Measurements from ENCODE around the gene INAFM2.

INAFM2 gene

DNA sequence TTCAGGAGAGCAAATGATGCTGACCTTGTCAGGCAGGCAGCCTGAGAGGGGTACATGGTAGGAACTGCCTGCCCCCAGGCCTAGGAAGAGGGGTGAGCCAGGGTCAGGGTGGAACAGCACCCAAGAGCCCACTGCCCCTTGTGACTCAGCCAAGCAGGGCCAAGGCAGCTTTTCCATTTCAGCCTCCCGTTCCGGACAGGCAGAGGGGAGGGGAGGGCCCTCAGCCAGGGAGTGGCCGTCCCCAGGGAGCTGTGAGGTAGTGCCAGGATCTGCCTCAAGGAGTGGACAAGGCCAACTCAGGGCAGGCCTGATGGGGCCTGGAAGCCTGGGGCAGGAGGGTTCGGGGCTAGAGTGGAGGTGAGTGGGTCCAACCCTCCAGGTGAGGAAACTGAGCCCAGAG is 35.5 kb upstream of the INAFM2 start:
- DNase-seq = no peak

DNA sequence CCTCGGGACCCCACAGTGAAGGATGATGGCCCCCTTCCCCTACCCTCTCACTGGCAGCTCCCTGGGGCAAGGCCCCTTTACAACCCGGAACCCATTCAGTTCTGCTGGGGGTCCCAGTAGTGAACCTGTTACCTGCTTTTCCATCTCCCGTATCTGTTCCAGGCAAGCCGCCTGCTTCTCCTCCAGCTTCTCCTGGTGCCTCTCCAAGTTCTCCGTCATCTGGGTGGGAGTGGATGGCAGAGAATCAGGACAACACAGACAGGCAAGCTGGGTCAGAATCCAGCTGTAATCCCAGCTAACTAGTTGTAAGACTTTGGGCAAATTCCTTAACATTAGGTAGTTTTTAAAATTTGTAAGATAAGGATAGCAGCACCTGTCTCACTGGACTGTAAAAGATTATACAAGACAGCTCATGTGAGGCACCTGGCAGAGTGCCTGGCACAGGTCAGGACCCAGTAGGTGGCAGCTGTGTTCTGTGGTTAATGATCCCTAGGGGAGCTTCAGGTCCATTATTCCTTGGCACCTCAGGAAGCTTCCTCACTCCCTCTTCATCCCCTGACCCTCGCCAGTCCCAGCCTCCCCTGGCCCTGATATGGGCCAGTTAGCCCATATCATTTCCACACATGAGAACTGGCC is 34.2 kb upstream of the INAFM2 start:
- DNase-seq = no peak

DNA sequence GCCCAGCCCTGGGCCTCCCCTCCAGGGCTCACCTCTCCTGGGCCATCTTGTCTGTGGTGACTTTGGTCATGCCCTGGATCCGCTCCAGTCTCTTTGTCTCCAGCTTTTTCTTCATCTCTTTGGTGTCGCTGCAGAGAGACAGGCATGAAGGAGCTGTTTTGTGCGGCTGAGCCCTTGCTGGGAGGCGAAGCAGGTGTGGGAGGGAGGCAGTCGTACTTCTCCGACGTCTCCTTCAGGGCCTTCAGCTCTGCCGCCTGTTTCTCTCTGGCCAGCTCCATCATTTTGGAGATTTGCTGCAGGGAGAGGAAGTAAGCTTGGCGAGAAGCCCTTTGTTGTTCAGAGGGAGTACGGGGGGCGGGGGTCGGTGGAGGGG is 33.0 kb upstream of the INAFM2 start:
- DNase-seq = no peak

DNA sequence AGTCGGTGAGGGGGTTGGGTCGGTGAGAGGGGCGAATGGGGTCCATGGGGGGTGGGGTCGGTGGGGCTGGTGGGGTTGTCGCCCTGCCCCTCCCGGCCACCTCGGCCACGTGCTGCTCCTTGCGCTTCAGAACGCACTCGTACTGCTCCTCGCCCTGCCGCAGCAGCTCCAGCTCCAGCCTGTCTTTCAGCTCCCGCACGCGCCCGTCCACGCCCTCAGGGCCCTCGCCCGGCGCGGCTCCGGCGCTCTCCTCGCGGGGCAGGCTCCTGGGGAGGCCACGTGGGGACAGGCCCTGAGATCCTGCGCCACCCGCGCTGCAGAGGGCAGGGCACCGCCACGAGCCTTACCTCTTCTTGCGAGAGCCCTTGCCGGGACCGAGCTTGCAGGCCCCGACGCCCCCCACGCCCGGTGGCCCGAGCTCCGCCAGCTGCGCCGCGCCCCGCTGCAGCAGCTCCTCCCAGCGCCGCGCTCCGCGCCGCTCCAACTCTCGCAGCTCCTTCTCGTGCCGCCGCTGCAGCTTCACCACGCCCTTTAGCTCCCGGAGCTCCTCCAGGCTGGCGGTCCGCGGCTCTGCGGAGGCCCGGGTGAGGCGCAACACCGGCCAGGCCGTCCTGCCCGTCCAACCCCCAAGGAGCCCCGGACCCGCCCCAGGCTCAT is 32.4 kb upstream of the INAFM2 start:
- no peak for DNase-seq

DNA sequence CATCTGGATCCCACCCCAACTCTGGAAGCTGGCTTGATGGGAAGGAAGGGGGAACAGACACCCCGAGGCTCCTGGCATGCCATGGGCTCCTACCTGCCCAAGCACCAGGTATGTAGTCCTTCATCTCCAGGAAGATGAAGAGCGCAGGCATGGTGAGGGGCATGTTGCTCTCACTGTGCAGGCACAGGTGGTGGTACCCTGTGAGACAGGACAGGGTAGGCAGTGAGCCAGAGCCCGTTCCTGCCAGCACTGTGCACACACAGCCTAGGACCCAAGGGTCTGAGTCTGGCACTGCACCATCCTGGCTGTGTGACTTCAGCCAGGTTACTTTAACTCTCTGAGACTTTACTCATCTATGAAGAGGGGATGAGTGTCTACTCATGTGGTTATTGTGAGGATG is 31.2 kb upstream of the INAFM2 start:
- no peak for DNase-seq

DNA sequence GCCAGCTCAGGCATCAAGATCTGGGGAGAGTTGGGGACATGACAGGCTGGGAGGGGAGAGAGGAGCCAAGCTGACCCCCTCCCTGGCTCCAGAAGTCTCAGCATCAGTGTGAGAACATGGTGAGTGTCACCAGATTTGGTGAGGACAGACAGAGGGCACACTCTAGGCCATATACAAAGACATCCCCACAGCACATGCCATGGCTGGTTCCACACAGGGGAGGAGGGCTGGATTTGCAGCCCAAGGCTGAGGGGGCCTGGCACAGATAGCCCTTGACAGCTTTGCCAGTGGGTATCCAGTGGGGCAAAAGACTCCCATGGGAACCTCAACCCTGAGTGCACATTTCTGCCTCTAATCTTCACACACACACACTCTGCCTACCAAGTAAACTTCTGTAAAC is 30.5 kb upstream of the INAFM2 start:
- no peak for DNase-seq

DNA sequence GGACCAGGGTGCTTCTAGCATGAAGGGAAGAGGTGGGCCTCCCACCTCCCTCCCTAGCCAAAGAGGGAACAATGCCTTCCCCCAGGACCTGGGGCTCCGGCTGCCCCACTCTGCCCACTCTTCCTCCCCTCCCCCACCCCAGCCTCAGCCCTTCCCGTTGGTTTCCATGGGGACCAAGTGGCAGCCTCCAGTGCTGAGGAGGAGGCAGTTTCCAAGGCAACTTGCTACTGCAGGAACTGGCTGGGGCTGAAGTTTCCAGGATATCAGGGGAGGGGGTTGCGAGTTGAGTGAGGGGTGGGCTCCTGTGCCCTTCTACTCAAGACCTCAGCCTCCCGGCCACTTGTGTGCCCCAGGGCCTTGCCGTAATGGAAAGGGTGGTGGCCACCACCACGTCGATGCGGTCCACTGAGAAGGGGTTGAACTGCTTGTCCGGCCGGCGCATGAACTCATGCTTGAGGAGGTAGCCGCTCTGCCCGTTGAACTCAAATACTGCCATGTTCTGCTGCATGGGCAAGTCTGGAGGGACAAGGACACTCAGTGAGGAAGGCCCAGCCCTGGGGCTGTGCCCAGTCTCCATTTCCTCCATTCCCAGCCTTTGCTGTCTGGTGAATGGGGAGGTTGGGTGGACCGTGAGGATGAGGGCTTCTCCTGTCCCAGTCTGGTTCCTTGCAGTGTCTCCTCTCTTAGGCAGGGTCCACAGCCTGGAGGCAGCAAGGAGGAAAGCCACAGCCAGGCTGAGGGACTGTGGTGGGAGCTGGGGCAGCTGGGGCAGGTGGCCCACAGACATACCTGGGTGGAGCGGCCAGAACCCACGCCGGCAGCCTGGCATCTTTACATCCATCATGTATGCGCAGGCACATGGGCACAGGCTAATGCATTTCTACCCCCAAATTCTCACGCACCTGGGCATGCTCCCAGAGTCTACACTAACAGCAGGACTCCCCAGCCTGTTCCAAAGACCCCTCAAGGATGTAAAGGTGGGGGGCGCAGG is 29.3 kb upstream of the INAFM2 start:
- no peak for DNase-seq

DNA sequence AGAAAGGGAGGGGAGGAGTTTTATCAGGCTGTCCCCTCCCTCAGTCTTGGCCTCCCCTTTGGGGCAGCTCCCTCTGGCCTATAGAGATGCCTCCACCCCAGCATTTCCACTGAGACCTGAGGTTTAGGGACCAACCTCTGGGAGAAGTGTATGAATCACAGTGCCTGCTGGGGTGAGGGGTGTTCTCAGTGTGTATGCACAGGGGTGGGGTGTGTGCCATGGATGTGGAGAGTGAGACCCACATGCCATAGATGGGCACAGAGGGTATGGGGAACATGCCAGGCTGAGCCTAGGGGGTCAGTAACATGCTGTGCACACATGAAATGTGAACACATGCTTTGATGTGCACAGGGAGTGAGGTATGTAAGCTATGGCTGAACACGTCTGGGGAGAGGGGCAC is 28.2 kb upstream of the INAFM2 start:
- DNase-seq = no peak

DNA sequence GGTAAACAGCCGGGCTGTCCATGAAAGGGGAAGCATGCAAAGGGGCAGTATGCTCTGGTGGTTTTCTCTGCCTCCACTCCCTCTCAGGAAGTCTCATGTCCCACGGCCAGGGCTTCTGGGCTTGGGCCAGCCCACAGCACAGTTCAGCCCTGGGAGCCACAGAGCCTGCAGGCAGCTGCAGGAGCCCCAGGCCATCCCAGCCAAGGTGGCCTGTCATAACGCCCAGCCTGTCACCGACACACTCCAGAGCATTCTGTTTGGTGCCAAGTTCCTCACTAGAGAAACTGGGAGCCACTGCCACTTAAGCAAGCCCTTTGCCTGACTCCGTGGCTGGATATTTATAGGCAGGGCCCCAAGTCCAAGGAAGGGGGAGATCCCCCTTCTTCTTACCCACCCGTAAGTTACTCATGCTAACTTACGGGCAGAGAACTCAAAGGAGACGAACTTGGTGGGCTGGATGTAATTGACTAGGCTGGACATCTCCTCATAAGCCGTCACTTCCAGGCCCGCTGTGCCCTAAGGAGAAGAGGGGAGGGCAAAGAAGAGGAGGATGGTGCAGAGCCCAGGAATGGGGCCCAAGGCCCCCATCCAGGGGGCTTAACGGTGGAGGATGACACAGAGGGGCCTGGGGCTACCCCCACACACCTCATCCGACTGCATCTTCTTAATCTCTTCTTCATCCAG is 27.5 kb upstream of the INAFM2 start:
- no peak for DNase-seq

DNA sequence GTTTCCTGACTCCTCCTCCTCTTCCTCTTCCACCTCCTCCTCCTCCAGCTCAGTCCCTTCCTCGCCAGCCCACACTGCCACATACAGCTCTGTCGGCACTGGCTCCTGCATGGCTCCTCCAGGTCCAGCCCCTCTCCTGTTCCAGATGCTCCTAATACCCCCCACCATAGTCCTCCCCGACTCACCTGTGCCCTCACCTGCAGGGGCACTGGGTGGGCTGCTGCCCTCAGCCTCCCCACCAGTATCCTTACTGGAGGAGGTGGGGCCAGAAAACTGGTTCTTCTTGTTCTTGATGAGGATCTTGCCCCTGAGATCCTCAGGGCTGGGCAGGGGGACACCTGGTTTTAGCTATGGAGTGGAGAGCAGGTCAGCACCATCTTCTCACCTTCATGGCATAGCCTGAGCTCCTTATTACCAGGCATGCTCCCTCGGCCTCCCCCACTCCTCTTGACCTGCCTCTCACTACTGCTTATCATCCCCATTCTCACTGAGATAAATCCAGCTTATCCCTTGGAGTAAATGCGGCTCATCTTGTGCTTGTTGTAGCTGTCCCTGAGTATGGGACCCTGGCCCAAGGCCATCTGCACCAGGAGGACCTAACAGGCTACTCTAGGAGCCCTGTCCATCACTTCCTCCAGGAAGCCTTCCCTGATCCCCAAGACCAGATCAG is 26.8 kb upstream of the INAFM2 start:
- DNase-seq = no peak

DNA sequence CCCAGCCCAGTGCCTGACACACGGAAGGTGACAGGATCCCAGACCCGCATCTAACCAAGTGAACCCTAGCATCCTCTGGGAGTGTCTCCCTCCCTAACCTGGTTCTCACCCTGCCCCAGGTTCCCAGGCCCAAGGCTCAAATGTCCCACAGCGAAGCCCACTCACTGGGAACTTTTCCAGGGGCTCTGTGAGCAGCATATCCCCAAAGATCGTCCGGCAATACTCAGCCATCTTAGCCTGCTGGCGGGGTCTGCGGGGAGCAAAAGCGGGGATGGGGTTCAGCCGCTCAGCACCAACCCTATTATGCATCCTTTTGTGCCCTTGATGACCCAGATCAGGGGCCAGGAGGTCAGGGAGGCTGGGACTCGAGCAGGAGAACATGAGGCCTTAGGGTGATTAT is 26.1 kb upstream of the INAFM2 start:
- DNase-seq = no peak

DNA sequence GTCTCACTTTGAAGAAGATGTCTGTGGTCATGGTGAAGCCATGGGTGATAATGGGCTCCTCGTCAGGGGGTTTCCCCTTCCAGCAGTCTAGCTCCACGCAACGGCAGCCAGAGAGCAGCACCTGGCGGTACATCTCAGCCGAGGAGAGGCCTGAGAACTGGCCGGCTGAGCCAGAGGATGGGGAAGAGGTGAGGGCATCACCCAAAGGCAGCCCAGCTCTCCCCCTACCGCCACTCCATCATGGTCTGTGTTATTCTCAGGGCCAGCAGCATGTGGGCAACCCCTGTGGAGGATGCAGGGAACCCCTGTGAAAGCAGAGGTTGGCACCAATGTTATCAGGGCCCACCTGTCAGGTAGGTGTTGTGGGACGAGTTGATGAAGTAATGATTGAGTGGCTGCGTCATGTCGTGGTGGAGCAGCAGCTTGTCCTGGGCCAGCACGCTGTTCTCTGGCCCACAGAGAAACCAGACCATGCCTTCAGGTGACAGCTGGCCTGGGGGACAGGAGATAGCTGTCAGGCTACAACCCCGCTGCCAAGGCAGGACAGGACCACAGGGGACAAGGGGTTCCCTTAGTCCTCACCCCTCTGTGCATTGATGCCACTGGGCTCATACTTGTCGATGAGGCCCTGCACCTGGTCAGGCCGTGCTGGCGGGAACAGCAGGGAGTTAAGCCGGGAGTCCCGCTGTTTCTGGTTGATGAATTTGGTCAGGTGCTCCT is 25.1 kb upstream of the INAFM2 start:
- no peak for DNase-seq

DNA sequence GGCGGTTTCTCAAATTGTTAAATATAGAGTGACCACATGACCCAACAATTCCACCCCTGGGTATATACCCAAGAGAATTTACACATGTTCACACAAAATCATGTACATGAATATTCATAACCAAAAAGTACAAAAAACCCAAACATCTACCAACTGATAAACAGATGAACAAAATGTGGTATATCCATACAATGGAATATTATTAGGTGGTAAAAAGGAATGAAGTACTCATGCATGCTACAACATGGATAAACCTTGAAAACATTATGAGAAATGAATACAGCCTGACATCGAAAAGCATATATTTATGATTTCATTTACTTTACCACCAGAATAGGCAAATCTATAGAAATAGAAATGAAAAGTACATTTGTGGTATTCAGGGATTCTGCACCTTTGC is 23.1 kb upstream of the INAFM2 start:
- no peak for DNase-seq

DNA sequence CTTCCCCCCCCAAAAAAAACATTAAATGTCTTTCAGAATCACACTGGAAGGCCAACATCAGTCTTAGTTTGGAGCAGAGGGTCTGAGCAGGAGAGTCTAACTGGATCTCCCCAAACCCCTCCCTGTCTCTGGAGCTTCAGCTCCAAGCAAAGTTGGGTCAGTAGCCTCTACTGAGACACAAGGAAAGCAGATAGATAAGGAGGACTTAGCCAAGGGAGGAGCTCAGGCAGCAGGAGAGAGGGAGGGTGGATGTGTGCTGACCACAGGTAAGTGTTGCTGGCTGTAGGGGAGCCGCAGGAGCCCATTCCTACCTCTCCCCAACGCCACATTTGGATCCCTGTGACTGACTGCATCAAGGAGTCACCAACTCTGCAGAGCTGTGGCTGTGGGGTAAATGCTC is 22.7 kb upstream of the INAFM2 start:
- DNase-seq = no peak

DNA sequence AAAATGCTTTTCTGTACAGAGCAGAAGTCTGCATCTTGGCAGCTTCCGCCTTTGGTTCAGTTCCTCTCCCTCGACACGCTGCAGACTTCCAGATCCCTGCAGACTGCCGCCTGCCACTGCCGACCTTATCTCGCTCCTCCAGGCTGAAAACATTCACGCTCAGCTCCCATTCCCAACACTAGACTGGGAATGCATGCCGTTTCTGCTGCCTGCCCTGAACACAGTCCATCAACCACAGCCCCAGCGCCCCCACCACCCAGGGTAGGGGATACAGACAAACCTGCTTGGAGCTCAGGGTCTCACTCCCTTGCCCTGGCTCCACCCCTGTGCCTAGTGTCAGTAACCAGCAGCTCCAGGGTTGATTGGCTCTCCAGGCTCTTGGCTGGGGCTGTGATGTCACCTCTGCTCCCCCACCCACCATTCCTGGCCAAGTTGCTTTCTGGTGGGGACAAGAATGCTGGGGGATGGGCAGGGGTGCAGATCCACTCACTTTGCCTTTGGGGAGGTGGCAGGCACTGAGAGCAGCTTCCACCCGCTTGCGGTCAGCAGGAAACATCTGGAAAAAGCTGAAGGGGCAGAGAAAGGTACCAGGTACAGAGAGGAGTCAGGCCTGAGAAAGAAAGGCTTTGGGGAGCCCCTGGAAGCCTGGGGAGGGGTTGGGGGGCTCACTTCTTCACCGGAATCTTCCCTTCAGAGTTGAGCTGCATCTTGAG is 21.9 kb upstream of the INAFM2 start:
- no peak for DNase-seq

DNA sequence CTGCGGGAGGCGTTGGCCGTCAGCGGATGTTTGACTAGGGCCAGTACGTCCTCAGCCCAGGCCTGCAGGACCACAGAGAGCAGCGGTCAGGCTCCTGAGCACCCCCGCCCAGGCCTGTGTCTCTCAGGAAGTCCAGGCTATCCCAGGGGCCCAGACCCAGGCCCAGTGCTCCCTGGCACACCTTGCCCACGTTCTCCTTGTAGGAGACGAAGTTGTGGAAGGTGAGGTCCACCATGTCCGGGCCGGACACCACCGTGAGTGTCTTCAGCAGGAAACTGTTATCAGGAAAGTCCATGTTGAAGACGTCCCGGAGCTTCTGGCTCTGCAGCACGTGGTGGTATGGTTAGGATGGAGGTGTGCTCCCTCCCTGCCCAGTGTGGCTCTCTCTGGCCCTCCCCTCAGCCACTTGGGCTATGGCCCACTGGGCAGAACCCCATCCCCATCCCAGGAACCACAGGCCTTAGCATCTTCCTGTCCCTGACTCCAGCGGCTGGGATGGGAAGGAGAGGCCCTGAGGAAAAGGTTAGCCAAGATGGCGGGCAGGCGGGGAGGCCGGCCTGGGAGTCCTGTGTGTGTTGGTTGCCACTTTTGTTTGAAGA is 21.1 kb upstream of the INAFM2 start:
- no peak for DNase-seq

DNA sequence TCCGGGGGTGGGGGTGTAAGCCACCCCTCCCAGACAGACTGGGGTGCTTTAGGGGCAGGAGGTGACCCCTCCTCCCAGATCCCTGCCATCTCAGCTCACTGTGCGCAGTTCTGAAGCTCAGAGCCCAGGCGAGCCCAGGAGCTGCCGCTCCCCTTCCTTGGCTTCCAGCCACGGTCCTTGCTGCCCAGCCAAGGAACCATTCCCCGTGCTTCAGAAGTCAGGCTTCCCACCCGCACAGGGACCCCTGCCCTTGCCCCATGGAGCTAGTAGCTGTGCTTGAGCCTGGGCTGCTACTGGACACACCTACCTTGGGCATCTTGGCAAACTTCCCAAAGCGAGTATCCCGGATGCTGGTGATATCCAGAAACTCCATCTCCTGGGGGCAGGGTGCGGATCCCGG is 20.5 kb upstream of the INAFM2 start:
- DNase-seq = no peak

DNA sequence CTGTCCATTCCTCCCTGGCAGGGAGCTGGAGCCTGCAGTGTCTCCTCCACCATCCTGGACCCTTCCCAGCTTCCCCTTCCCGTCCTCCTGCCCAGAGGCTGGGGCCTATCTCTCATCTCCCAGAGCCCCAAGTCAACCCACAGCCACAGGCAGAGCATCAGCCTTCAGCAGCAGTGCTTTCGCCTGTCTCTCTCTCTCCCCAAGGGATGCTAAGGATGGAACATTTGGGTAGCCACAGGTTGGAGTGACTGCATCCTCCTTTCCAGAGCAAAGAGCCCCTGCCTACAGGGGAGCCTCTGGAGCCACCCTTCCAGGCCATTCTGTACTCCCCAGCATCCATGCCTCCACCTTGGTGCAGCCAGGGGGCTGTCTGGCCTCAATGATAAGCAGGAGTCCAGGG is 19.9 kb upstream of the INAFM2 start:
- no peak for DNase-seq

DNA sequence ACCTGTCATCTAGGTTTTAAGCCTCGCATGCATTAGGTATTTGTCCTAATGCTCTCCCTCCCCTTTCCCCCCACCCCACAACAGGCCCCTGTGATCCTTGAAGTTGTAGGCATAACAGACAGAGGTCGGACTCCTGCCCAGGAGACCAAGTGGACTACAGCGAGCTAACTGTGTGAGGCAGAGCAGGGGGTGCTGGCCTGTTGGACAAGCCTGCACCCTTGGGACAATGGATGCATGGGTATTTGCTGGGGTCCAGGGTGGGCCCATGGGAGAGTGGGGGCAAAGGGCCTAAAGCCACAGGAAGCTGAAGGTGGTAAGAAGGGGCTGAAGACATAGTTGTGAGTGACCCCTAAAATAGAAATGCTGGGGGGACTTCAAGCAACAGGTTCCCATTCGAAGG is 18.2 kb upstream of the INAFM2 start:
- no peak for DNase-seq

DNA sequence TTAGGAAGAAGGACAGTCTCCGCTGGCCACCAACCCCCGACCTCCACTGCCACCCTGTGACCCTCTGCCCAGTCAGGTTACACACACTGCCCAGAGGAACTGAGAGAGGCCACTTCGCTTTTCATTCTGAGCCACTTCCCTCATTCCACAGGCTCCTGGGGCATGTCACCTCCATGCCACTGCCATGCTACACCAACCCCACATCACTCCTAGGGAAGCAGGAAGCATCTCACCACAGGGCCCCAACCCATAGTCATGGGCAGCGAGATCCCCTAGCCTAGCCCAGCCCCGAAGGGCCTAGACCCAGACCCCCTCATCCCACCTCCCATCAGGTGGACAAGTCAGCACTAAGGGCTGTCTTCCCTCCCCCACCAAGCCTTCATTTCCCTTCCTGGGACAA is 17.1 kb upstream of the INAFM2 start:
- no peak for DNase-seq

DNA sequence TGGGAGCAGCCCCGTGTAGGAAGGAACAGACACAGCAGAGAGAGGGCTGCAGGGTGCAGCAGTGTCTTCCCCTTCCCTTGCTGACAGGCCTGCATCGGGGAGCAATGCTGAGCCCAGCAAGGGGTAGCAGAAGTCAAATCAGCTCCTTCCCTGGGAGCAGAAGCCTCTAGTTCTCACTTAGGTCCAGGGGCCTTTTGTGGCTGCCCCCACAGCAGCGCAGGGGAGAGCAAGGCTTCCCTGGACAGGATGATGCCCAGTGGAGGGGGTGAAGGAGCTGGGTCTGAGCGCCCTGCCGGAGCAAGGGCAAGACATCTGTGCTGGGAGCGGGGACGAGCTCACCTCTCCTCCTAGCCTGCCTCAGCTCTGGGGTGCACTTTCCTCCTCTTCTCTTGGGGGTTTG is 16.6 kb upstream of the INAFM2 start:
- no peak for DNase-seq

Measured in activated gamma-delta T cell treated with Interleukin-2 at 50 U/mL for 16 hours (primary cell).